ENCODE data around the gene PRKG1.
"Not testable (repeated sequence)": the region's sequence is repeated elsewhere in the genome, so short reads cannot be mapped to it uniquely, and the experiment has no call there.

The PRKG1 gene

GRCh38 chr10:51369903-51370302, 295.6 kb downstream of the PRKG1 start:
- no peak overlapping the region for H3K27ac Mint-ChIP-seq
- H3K9me3 Mint-ChIP-seq = no peaks in the 10 kb centered on the region
- no peaks in the 10 kb centered on the region for H3K36me3 Mint-ChIP-seq (ENCODE audit: insufficient read depth)
- H3K27me3 Mint-ChIP-seq = peaks cover 0 to 15% of the 10 kb centered on the region in 2 donors
- no peaks in the 10 kb centered on the region for H3K4me1 Mint-ChIP-seq (ENCODE audit: low read depth in 2 of 2)
- ATAC-seq (replicated peaks) (no peak), DNase-seq (no peak)
- H3K4me3 Mint-ChIP-seq = no peak overlapping the region

GRCh38 chr10:51371743-51372142, 297.5 kb downstream of the PRKG1 start:
- no peaks in the 10 kb centered on the region for H3K4me1 Mint-ChIP-seq (ENCODE audit: low read depth in 2 of 2)
- peaks cover 0 to 10% of the 10 kb centered on the region in 2 donors for H3K27me3 Mint-ChIP-seq

GRCh38 chr10:51375790-51376189, 301.5 kb downstream of the PRKG1 start:
- DNase-seq = no peak
- Mint-ChIP-seq H3K9me3 (no peaks in the 10 kb centered on the region), H3K36me3 (ENCODE audit: insufficient read depth) (no peaks in the 10 kb centered on the region), H3K27ac (no peak overlapping the region), H3K4me1 (ENCODE audit: low read depth in 2 of 2) (no peaks in the 10 kb centered on the region), H3K27me3 (no peaks in the 10 kb centered on the region), H3K4me3 (no peak overlapping the region)
- no peak for ATAC-seq (replicated peaks)

More at GRCh38 chr10:51371743-51372142, 297.5 kb downstream of the PRKG1 start:
- no peak for DNase-seq
- Mint-ChIP-seq H3K4me3 (no peak overlapping the region), H3K27ac (no peak overlapping the region), H3K36me3 (ENCODE audit: insufficient read depth) (no peaks in the 10 kb centered on the region), H3K9me3 (no peaks in the 10 kb centered on the region)
- no peak for ATAC-seq (replicated peaks)

DNA sequence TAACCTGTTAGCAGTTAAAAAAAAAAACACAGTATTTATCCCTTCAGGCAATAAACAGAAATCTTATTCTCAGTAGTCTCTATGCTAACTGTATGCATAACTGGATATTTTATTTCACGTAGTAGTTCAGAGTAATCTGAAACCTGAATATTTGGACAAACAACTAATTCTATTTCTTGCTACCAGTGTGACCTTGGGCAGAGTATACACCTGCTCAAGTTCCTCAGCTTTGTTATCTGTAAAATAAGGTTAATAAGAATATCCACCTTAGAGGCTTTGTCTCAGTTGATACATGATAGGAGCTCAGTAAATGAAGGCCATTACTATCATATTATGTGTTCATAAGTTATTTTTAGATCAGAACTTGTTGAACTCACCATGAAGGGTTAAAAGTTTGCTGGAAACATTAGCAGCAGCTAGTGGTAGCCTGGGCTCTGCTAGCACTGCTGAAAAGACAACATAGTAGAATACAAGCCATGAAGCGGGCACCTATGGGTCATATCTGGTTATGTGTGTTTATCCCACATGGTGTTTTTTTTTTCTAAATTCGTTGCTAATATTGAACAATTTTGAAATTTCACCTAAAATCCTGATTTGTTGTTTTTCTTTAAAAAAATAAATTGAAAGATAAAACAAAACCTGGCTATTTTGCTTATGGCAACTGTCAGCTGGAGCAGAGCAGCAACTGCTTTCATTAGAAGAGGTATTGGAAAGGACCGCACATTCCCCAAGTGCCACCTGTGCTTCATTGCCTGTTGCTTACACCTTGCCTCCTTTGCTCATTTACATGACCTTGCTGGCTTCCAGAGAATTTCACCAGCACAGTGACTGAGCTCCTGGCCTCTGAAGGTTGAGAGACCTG, 303.0 kb downstream of the PRKG1 start:
- H3K27me3 Mint-ChIP-seq = no peaks in the 10 kb centered on the region
- H3K36me3 Mint-ChIP-seq (ENCODE audit: insufficient read depth) = no peaks in the 10 kb centered on the region
- H3K9me3 Mint-ChIP-seq = no peaks in the 10 kb centered on the region
- no peak for ATAC-seq (replicated peaks)
- DNase-seq = no peak
- no peak overlapping the region for H3K4me3 Mint-ChIP-seq
- no peak overlapping the region for H3K27ac Mint-ChIP-seq
- H3K4me1 Mint-ChIP-seq (ENCODE audit: low read depth in 2 of 2) = no peaks in the 10 kb centered on the region

- Mint-ChIP-seq H3K4me1 (ENCODE audit: low read depth in 2 of 2) (no peaks in the 10 kb centered on the region), H3K9me3 (peaks cover 0 to 2% of the 10 kb centered on the region in 2 donors), H3K4me3 (no peak overlapping the region), H3K36me3 (ENCODE audit: insufficient read depth) (no peaks in the 10 kb centered on the region), H3K27ac (no peak overlapping the region), H3K27me3 (no peaks in the 10 kb centered on the region)
- DNase-seq = no peak
- no peak for ATAC-seq (replicated peaks)
These were observed 303.8 kb downstream of the PRKG1 start for GRCh38 chr10:51377932-51378599.

GRCh38 chr10:51382181-51382580, 307.9 kb downstream of the PRKG1 start:
- H3K27ac Mint-ChIP-seq = no peak overlapping the region
- no peak overlapping the region for H3K4me3 Mint-ChIP-seq
- H3K36me3 Mint-ChIP-seq (ENCODE audit: insufficient read depth) = no peaks in the 10 kb centered on the region
- H3K27me3 Mint-ChIP-seq = no peaks in the 10 kb centered on the region
- H3K9me3 Mint-ChIP-seq = peaks cover 0 to 2% of the 10 kb centered on the region in 2 donors
- DNase-seq (no peak), ATAC-seq (replicated peaks) (no peak)
- no peaks in the 10 kb centered on the region for H3K4me1 Mint-ChIP-seq (ENCODE audit: low read depth in 2 of 2)

- H3K27ac Mint-ChIP-seq = no peak overlapping the region
- no peaks in the 10 kb centered on the region for H3K27me3 Mint-ChIP-seq
- no peak overlapping the region for H3K4me3 Mint-ChIP-seq
- ATAC-seq (replicated peaks) (no peak), DNase-seq (no peak)
- H3K9me3 Mint-ChIP-seq = peaks cover 0 to 2% of the 10 kb centered on the region in 2 donors
- H3K4me1 Mint-ChIP-seq (ENCODE audit: low read depth in 2 of 2) = no peaks in the 10 kb centered on the region
- H3K36me3 Mint-ChIP-seq (ENCODE audit: insufficient read depth) = no peaks in the 10 kb centered on the region
These were observed 310.7 kb downstream of the PRKG1 start for GRCh38 chr10:51384971-51385370.

DNA sequence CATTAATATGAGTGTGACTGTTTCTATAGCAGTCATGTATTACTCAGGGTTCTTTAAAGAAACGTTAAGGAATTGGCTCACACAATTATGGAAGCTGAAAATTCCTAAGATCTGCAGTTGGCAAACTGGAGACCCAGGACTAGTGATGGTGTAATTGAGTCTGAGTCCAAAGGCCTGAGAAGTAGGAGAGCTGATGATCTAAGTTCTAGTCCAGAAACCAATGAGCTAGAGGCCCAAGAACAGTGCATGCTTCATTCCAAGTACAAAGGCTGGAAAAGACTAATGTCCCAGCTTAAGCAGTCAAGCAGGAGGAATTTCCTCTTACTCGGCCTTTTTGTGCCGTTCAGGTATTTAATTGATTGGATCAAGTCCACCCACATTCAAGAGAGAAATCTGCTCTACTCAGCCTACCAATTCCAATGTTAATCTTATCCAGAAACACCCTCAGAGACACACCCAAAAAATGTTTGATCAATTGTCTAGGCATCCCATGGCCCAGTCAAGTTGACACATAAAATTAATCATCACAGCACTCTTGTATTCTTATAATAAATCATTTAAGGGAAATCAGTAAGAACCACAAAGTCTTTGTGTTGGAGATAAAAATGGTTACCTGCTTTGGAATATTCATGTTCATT, 312.1 kb downstream of the PRKG1 start:
- no peaks in the 10 kb centered on the region for H3K27me3 Mint-ChIP-seq
- H3K4me3 Mint-ChIP-seq = no peak overlapping the region
- H3K9me3 Mint-ChIP-seq = peaks cover 0 to 2% of the 10 kb centered on the region in 2 donors
- H3K4me1 Mint-ChIP-seq (ENCODE audit: low read depth in 2 of 2) = no peaks in the 10 kb centered on the region
- no peak overlapping the region for H3K27ac Mint-ChIP-seq
- DNase-seq (no peak), ATAC-seq (replicated peaks) (no peak)
- no peaks in the 10 kb centered on the region for H3K36me3 Mint-ChIP-seq (ENCODE audit: insufficient read depth)

DNA sequence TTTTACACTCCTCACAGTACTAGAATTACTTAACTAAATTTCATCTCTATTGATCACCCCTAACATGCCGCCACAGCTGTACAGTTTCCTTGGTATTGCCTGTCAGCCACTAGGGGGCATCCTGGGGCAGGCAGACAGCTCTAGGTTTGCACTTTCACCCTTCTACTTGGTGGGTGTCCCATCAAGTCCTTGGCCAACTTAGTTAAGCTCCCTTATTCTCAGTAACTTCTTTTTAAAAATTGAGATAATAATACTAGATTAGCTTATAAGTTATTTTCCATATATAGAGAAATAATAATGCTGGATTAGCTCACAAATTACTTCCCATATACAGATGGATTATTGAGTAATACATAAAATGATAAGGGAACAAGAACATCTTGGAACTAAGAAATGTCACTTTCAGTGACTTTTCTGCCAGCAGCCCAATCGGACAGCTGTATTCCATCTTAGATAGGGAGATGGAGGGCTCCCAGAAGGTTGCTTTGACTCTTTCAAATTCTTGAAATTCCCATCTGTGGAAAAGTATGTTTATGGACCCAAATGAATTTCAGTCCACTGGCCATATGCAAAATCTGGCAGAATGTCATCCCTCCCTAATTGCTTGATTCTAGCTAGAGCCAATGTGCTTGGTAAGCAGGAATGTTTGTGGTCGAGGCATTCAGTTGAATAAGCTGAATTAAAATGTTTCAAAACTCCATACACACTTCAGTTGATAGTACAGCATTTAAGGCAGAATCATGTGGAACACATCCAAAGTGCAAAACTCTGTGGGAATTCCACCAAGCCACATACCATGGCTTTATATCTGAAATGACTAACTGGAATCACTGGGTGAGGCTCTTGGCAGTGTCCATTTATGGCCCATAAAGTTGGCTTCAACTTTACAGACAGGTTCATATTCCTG, 315.4 kb downstream of the PRKG1 start:
- Mint-ChIP-seq H3K9me3 (no peaks in the 10 kb centered on the region), H3K27ac (no peak overlapping the region), H3K27me3 (no peaks in the 10 kb centered on the region), H3K4me1 (ENCODE audit: low read depth in 2 of 2) (no peaks in the 10 kb centered on the region), H3K36me3 (ENCODE audit: insufficient read depth) (no peaks in the 10 kb centered on the region), H3K4me3 (no peak overlapping the region)
- ATAC-seq (replicated peaks) (no peak), DNase-seq (peak in 1 of 3 experiments; percentile 3)

GRCh38 chr10:51393006-51393405, 318.7 kb downstream of the PRKG1 start:
- not testable (repeated sequence) for ATAC-seq (replicated peaks); H3K4me1 Mint-ChIP-seq (ENCODE audit: low read depth in 2 of 2); DNase-seq

DNA sequence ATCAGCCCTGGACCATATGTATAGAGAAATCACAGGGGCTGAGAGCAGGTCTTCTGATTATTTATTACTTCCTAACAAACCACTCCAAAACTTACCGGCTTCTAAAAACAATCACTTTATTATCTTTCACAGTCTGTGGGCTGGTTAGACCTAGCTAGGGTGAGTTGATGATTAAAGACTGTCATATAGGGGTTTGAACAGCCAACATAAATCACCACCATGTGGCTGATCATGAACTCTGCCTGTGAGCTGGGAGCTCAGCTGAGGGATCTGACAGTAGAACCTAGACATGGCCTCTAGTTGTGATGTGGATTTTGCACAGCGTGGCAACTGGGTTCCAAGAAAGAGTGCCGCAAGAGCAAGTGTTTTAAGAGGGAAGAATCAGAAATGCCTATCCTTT, 319.8 kb downstream of the PRKG1 start:
- Mint-ChIP-seq H3K27me3 (no peaks in the 10 kb centered on the region), H3K4me3 (no peak overlapping the region), H3K36me3 (ENCODE audit: insufficient read depth) (no peaks in the 10 kb centered on the region), H3K4me1 (ENCODE audit: low read depth in 2 of 2) (no peaks in the 10 kb centered on the region), H3K27ac (no peak overlapping the region), H3K9me3 (no peaks in the 10 kb centered on the region)
- DNase-seq (no peak), ATAC-seq (replicated peaks) (no peak)

More at GRCh38 chr10:51393006-51393405, 318.7 kb downstream of the PRKG1 start:
- not testable (repeated sequence) for H3K36me3 Mint-ChIP-seq (ENCODE audit: insufficient read depth); H3K27ac Mint-ChIP-seq; H3K27me3 Mint-ChIP-seq; H3K4me3 Mint-ChIP-seq; H3K9me3 Mint-ChIP-seq

- ATAC-seq (replicated peaks) (no peak), DNase-seq (no peak)
- Mint-ChIP-seq H3K4me3 (no peak overlapping the region), H3K27ac (no peak overlapping the region), H3K27me3 (no peaks in the 10 kb centered on the region), H3K36me3 (ENCODE audit: insufficient read depth) (no peaks in the 10 kb centered on the region), H3K9me3 (no peaks in the 10 kb centered on the region), H3K4me1 (ENCODE audit: low read depth in 2 of 2) (no peaks in the 10 kb centered on the region)
These were observed 323.0 kb downstream of the PRKG1 start for GRCh38 chr10:51397244-51397643.

DNA sequence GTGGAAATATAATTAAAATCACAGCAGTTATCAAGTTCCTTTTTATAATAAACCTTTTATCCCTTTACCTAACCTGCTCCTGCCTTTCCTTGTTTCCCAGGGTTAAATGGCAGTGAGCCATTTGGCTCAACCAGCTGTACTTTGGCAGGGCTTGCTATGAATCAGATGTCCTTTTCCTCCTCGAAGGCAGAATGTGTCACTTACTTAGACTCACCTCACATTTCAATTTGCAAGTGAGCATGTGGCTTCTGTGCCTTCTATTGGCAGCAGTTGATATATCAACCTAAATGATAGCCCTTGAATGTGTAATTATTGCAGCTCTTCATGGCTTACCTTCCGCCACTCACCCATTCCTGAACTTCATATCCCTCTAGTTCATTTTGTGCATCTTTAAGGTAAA, 323.4 kb downstream of the PRKG1 start:
- Mint-ChIP-seq H3K4me1 (ENCODE audit: low read depth in 2 of 2) (no peaks in the 10 kb centered on the region), H3K27me3 (no peaks in the 10 kb centered on the region), H3K36me3 (ENCODE audit: insufficient read depth) (no peaks in the 10 kb centered on the region), H3K9me3 (no peaks in the 10 kb centered on the region), H3K4me3 (no peak overlapping the region), H3K27ac (no peak overlapping the region)
- DNase-seq (no peak), ATAC-seq (replicated peaks) (no peak)

Measured in effector memory CD8-positive, alpha-beta T cell (primary cell).